GM23248 (cell line): ENCODE data around the gene NFE2L3.

Experiments
- EZH2 ChIP-seq: fragments of 200-600 bp; sonication (generic); IDR thresholded peaks from 2 replicates; pipeline ENCODE4 v1.6.1; 2018; ENCODE audit warnings: antibody characterized with exemption, mild to moderate bottlenecking; ENCODE audit not compliant: insufficient read depth, poor library complexity, severe bottlenecking
- EZH2phosphoT487 ChIP-seq: fragments of 200-600 bp; sonication (generic); IDR thresholded peaks from 2 replicates; pipeline ENCODE4 v1.6.1; 2018; ENCODE audit warnings: antibody characterized with exemption, moderate library complexity, mild to moderate bottlenecking, low read depth; ENCODE audit not compliant: insufficient read depth

DNA sequence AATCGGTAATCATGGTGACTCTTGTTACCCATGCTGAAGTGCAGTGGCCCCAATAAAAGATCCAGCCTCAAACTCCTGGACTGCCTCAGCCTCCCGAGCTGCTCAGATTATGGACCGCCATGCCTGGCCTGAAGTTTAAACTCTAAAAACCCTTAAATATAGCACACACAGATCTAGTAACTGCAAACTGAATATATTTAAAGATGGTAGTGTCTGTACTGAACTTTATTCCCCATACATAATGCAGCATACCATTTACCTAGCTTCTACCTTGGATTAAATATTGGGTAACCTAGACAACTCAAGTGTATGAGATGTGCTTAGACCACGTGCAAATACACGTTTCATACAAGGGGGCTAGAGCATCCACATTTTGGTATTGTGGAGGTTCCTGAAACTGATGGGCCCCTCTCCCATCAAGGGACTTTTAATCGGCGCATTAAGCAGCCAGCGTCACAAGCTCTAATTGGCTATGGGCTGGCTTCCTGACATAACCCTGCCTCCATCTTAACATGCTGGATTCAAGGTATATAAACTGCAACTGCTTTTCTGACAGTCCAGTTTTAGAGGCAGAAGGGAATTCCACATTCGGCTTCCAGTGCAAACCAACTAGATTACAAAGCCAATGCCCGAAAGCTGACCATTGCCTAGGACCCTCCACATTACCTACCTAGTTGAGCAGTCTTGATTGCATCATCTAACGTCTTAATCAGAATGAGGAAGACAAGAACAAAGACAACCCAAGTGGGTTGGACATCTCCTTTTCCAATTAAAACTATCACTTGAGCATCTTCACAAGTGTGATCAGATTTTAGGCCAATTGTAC, 35.6 kb downstream of the NFE2L3 start:
- TF ChIP-seq EZH2 (no peak), EZH2phosphoT487 (no peak)
